HEK293 (cell line): ENCODE measurements around the gene TFE3.

Experiments
- ATF2 ChIP-seq: fragments of 450-650 bp; formaldehyde crosslinking; IDR thresholded peaks from 2 replicates; pipeline ENCODE4 v1.5.1; 2016; ENCODE audit warnings: missing biosample characterization, missing genetic modification characterization, low read depth
- BCL6B ChIP-seq: fragments of 450-650 bp; formaldehyde crosslinking; IDR thresholded peaks from 2 replicates; pipeline ENCODE4 v1.5.1; 2017; ENCODE audit warnings: missing biosample characterization, missing genetic modification characterization
- REST ChIP-seq: fragments of 450-650 bp; formaldehyde crosslinking; IDR thresholded peaks from 2 replicates; pipeline ENCODE4 v1.5.1; 2016; ENCODE audit warnings: missing biosample characterization, missing genetic modification characterization
- SCRT2 ChIP-seq: fragments of 450-650 bp; formaldehyde crosslinking; IDR thresholded peaks from 2 replicates; pipeline ENCODE4 v1.5.1; 2016; ENCODE audit warnings: missing biosample characterization, missing genetic modification characterization
- ZBTB11 ChIP-seq: fragments of 450-650 bp; formaldehyde crosslinking; conservative IDR thresholded peaks from 2 replicates; pipeline ENCODE4 v1.5.1; 2016; ENCODE audit warnings: low read depth, missing biosample characterization, missing genetic modification characterization
- ZBTB21 ChIP-seq: fragments of 450-650 bp; formaldehyde crosslinking; IDR thresholded peaks from 2 replicates; pipeline ENCODE4 v1.5.1; 2017; ENCODE audit warnings: missing biosample characterization, missing genetic modification characterization
- ZEB2 ChIP-seq: fragments of 450-650 bp; formaldehyde crosslinking; IDR thresholded peaks from 2 replicates; pipeline ENCODE4 v1.5.1; 2016; ENCODE audit warnings: missing biosample characterization, missing genetic modification characterization
- ZFP41 ChIP-seq: fragments of 450-650 bp; formaldehyde crosslinking; IDR thresholded peaks from 2 replicates; pipeline ENCODE4 v1.5.1; 2016; ENCODE audit warnings: missing biosample characterization, missing genetic modification characterization, borderline replicate concordance
- ZFP69B ChIP-seq: fragments of 450-650 bp; formaldehyde crosslinking; IDR thresholded peaks from 2 replicates; pipeline ENCODE4 v1.5.1; 2016; ENCODE audit warnings: missing biosample characterization, missing genetic modification characterization
- ZNF148 ChIP-seq: fragments of 450-650 bp; formaldehyde crosslinking; IDR thresholded peaks from 2 replicates; pipeline ENCODE4 v1.5.0; 2017; ENCODE audit warnings: missing biosample characterization, missing genetic modification characterization, borderline replicate concordance
- ZNF214 ChIP-seq: fragments of 450-650 bp; formaldehyde crosslinking; IDR thresholded peaks from 2 replicates; pipeline ENCODE4 v1.5.1; 2017; ENCODE audit warnings: missing biosample characterization, mild to moderate bottlenecking, missing genetic modification characterization, borderline replicate concordance
- ZNF266 ChIP-seq: fragments of 450-650 bp; formaldehyde crosslinking; IDR thresholded peaks from 2 replicates; pipeline ENCODE4 v1.5.1; 2016; ENCODE audit warnings: missing biosample characterization, missing genetic modification characterization, low read depth
- ZNF341 ChIP-seq: fragments of 450-650 bp; formaldehyde crosslinking; IDR thresholded peaks from 2 replicates; pipeline ENCODE4; 2016; ENCODE audit warnings: low read depth, missing biosample characterization, missing genetic modification characterization
- ZNF394 ChIP-seq: fragments of 450-650 bp; formaldehyde crosslinking; IDR thresholded peaks from 2 replicates; pipeline ENCODE4 v1.5.1; 2016; ENCODE audit warnings: missing biosample characterization, missing genetic modification characterization, mild to moderate bottlenecking, moderate library complexity, borderline replicate concordance
- ZNF473 ChIP-seq: fragments of 450-650 bp; formaldehyde crosslinking; IDR thresholded peaks from 2 replicates; pipeline ENCODE4 v1.5.1; 2017; ENCODE audit warnings: missing biosample characterization, missing genetic modification characterization
- ZNF501 ChIP-seq: fragments of 450-650 bp; formaldehyde crosslinking; IDR thresholded peaks from 2 replicates; pipeline ENCODE4 v1.5.1; 2016; ENCODE audit warnings: missing biosample characterization, missing genetic modification characterization
- ZNF514 ChIP-seq: fragments of 450-650 bp; formaldehyde crosslinking; IDR thresholded peaks from 2 replicates; pipeline ENCODE4 v1.5.1; 2016; ENCODE audit warnings: missing biosample characterization, missing genetic modification characterization
- ZNF548 ChIP-seq: fragments of 450-650 bp; formaldehyde crosslinking; IDR thresholded peaks from 2 replicates; pipeline ENCODE4 v1.5.1; 2016; ENCODE audit warnings: missing biosample characterization, missing genetic modification characterization
- ZNF549 ChIP-seq: fragments of 450-650 bp; IDR thresholded peaks from 2 replicates; pipeline ENCODE4 v1.5.1; 2018; ENCODE audit warnings: missing biosample characterization, missing genetic modification characterization, mild to moderate bottlenecking, inconsistent platforms, moderate library complexity
- ZNF585B ChIP-seq: fragments of 450-650 bp; formaldehyde crosslinking; IDR thresholded peaks from 2 replicates; pipeline ENCODE4 v1.5.1; 2016; ENCODE audit warnings: missing biosample characterization, missing genetic modification characterization
- ZNF658 ChIP-seq: fragments of 450-650 bp; formaldehyde crosslinking; IDR thresholded peaks from 2 replicates; pipeline ENCODE4; 2016; ENCODE audit warnings: missing biosample characterization, missing genetic modification characterization
- ZNF677 ChIP-seq: fragments of 450-650 bp; IDR thresholded peaks from 2 replicates; pipeline ENCODE4 v1.5.0; 2018; ENCODE audit warnings: missing biosample characterization, mild to moderate bottlenecking, missing genetic modification characterization, moderate library complexity
- ZNF707 ChIP-seq: fragments of 450-650 bp; formaldehyde crosslinking; IDR thresholded peaks from 2 replicates; pipeline ENCODE4 v1.5.1; 2016; ENCODE audit warnings: missing biosample characterization, missing genetic modification characterization
- ZNF792 ChIP-seq: fragments of 450-650 bp; formaldehyde crosslinking; IDR thresholded peaks from 2 replicates; pipeline ENCODE4 v1.5.1; 2016; ENCODE audit warnings: missing biosample characterization, missing genetic modification characterization
- ZNF830 ChIP-seq: fragments of 450-650 bp; IDR thresholded peaks from 2 replicates; pipeline ENCODE4 v1.5.0; 2018; ENCODE audit warnings: missing biosample characterization, missing genetic modification characterization, low read depth, mild to moderate bottlenecking, moderate library complexity
- ZSCAN18 ChIP-seq: fragments of 450-650 bp; formaldehyde crosslinking; IDR thresholded peaks from 2 replicates; pipeline ENCODE4 v1.5.1; 2016; ENCODE audit warnings: missing biosample characterization, missing genetic modification characterization

TFE3 gene

GRCh38 chrX:49037883-49038475 lies 5.2 kb downstream of the TFE3 start (continued):
- TF ChIP-seq BCL6B (no peak), ZNF677 (tag by site-specific recombination) (no peak), ZEB2 (tag by site-specific recombination) (peak; percentile 83), ZSCAN18 (no peak), ZNF394 (tag by site-specific recombination) (0 out of 2 replicates have a peak, but pooled peaks have one; percentile 18), ZBTB21 (tag by site-specific recombination) (peak; percentile 97), ZNF266 (tag by site-specific recombination) (no peak), ZNF585B (tag by site-specific recombination) (no peak), ZNF341 (no peak), ZFP41 (no peak), ZNF514 (tag by site-specific recombination) (no peak), ZNF214 (no peak), ZNF501 (tag by site-specific recombination) (no peak), REST (no peak), ZNF549 (tag by site-specific recombination) (no peak), ZNF148 (tag by site-specific recombination) (no peak), ZNF548 (tag by site-specific recombination) (no peak), ZFP69B (tag by site-specific recombination) (peak; percentile 69), ZNF473 (tag by site-specific recombination) (no peak), ZBTB11 (tag by site-specific recombination) (no peak), ATF2 (tag by site-specific recombination) (peak; percentile 99), ZNF658 (tag by site-specific recombination) (no peak), ZNF707 (tag by site-specific recombination) (no peak), ZNF830 (tag by site-specific recombination) (no peak), ZNF792 (tag by site-specific recombination) (no peak), SCRT2 (tag by site-specific recombination) (no peak)
